Inflammatory macrophage treated with lipopolysaccharide for 4 hours (primary cell): ENCODE measurements around the gene PDXDC1.
"Not testable (repeated sequence)": the region's sequence is repeated elsewhere in the genome, so short reads cannot be mapped to it uniquely, and the experiment has no call there.

ENCODE experiments used
- DNase-seq: peaks from one replicate; pipeline ENCODE4 v3.0.0-alpha.2; 2020

Gene PDXDC1

GRCh38 chr16:15137514-15137913 is 162.7 kb downstream of the PDXDC1 start:
- not testable (repeated sequence) for DNase-seq

- not testable (repeated sequence) for DNase-seq
Observed at GRCh38 chr16:15140444-15141365, 165.9 kb downstream of the PDXDC1 start.

- DNase-seq: no peak
Observed at GRCh38 chr16:15141586-15141985, 166.8 kb downstream of the PDXDC1 start.

- DNase-seq: not testable (repeated sequence)
Observed at GRCh38 chr16:15142107-15142890, 167.5 kb downstream of the PDXDC1 start.

- not testable (repeated sequence) for DNase-seq
Observed at GRCh38 chr16:15142891-15143600, 168.2 kb downstream of the PDXDC1 start.

GRCh38 chr16:15143601-15144091 is 168.8 kb downstream of the PDXDC1 start:
- not testable (repeated sequence) for DNase-seq

- not testable (repeated sequence) for DNase-seq
Observed at GRCh38 chr16:15144092-15144631, 169.3 kb downstream of the PDXDC1 start.

- not testable (repeated sequence) for DNase-seq
Observed at GRCh38 chr16:15144781-15145417, 170.1 kb downstream of the PDXDC1 start.

GRCh38 chr16:15145418-15146263 is 170.8 kb downstream of the PDXDC1 start:
- DNase-seq: not testable (repeated sequence)

GRCh38 chr16:15146264-15146662 is 171.4 kb downstream of the PDXDC1 start:
- DNase-seq: not testable (repeated sequence)

- DNase-seq: not testable (repeated sequence)
Observed at GRCh38 chr16:15148831-15149230, 174.0 kb downstream of the PDXDC1 start.

GRCh38 chr16:15149260-15149659 is 174.4 kb downstream of the PDXDC1 start:
- not testable (repeated sequence) for DNase-seq

GRCh38 chr16:15154005-15154404 is 179.2 kb downstream of the PDXDC1 start:
- DNase-seq: peak; percentile 2

- peak; percentile 88 for DNase-seq
Observed at GRCh38 chr16:15154650-15155562, 180.1 kb downstream of the PDXDC1 start.

GRCh38 chr16:15157644-15158043 is 182.8 kb downstream of the PDXDC1 start:
- DNase-seq: not testable (repeated sequence)

- not testable (repeated sequence) for DNase-seq
Observed at GRCh38 chr16:15159671-15160070, 184.8 kb downstream of the PDXDC1 start.

GRCh38 chr16:15160571-15160970 is 185.7 kb downstream of the PDXDC1 start:
- not testable (repeated sequence) for DNase-seq

- not testable (repeated sequence) for DNase-seq
Observed at GRCh38 chr16:15163055-15163454, 188.2 kb downstream of the PDXDC1 start.

GRCh38 chr16:15166177-15166576 is 191.4 kb downstream of the PDXDC1 start:
- not testable (repeated sequence) for DNase-seq

GRCh38 chr16:15168303-15168702 is 193.5 kb downstream of the PDXDC1 start:
- DNase-seq: not testable (repeated sequence)
